ENCODE results near the gene GNAI2.
A peak's percentile ranks its signal among the peaks of the same experiment; 100 is the strongest.

The GNAI2 gene

DNA sequence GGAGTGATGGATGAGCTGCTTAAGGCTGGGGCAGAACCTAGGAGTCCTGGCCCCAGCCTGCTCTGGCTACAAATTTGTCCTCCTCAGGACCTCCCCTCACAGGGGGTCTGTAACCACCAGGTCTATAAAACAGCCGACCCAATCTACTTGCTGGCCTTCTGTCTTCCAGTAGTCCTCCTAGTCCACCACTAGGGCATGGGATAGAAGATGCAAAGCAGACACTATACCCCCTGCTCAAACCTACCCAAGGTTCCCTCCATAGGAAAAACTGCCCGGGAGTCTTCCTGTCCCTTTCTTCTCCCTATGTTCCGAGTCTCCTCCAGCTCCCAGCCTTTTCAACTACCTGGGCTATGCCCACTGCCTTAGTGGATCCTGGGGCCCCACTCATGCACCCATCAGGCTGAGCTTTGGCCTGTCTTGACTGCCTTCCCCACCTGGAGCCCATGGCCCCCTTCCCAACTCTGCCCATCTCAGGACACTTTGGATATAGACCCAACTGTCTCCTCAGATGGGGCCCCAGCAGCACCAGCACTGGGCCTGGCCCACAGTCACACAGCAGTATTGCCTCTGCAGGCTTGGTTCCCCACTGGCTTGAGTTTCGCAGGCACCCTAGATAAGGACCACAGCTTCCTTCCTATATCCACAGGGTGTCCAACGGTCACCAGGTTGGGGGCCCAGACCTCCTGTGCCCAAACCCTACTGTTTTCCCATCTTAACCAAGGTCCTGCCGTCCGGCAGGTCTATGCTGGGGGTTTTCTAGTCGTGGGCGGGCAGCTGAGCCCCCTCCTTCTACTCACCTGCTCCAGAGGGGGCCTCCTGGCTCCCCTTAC lies 62.1 kb downstream of the GNAI2 start:
- no peak for DNase-seq (ENCODE audit: low read depth in 2 of 2)

DNA sequence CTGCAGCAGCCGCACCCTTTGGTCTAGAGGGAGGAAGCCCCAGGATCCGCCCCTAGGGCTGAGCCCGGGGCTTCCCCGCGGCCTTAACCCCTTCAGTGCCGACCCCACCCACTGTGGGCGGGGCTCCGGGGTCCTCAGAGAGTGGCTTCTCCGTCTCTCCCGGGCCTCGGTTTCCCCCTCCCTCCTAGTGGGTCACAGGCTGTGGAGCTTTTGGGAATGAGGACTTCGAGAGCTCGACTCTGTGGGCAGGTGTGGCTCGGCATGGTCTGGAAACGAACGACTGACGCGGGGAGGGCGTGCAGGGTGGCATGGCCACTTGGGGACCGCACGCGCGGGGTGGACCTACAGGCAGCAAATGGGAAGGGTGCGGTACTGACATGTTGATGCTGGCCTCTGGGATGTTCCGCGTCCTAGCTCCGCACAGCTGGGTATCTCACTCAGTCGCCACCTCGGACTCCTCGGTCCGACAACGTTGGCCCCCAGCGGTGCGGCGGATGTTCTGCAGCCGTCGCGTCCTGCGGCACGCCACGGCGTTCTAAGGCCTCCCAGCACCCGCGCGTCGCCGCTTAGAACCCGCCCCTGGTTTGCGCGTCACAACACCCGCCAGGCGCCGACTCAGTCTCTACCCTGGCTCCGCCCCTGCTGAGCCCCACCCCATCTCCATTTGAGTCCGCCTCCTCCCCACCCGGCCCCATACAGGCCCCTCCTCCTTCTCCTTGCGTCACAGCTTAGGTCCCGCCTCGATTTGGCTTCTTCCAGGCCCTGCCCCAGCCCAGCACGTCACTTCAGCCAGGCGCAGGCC lies 63.0 kb downstream of the GNAI2 start, which contains the start of the genes HYAL3 and NAA80:
Gene HYAL3, minus strand, starts transcription at position 570 of the 802 bp plus-strand sequence. CDS start 3,803 bp downstream, outside the sequence.
Gene NAA80, minus strand, starts transcription at position 570 of the 802 bp plus-strand sequence. CDS start 1,942 bp downstream, outside the sequence.
- peak; percentile 98 to 99 for DNase-seq (ENCODE audit: low read depth in 2 of 2)

- DNase-seq (ENCODE audit: low read depth in 2 of 2) = no peak
These were observed 63.6 kb downstream of the GNAI2 start for GRCh38 chr3:50299638-50299928.

- DNase-seq (ENCODE audit: low read depth in 2 of 2) = no peak
These were observed 64.1 kb downstream of the GNAI2 start for GRCh38 chr3:50299929-50300680.

GRCh38 chr3:50300681-50301254 lies 64.8 kb downstream of the GNAI2 start:
- no peak for DNase-seq (ENCODE audit: low read depth in 2 of 2)

GRCh38 chr3:50302095-50303012 lies 66.3 kb downstream of the GNAI2 start:
- no peak for DNase-seq (ENCODE audit: low read depth in 2 of 2)

DNA sequence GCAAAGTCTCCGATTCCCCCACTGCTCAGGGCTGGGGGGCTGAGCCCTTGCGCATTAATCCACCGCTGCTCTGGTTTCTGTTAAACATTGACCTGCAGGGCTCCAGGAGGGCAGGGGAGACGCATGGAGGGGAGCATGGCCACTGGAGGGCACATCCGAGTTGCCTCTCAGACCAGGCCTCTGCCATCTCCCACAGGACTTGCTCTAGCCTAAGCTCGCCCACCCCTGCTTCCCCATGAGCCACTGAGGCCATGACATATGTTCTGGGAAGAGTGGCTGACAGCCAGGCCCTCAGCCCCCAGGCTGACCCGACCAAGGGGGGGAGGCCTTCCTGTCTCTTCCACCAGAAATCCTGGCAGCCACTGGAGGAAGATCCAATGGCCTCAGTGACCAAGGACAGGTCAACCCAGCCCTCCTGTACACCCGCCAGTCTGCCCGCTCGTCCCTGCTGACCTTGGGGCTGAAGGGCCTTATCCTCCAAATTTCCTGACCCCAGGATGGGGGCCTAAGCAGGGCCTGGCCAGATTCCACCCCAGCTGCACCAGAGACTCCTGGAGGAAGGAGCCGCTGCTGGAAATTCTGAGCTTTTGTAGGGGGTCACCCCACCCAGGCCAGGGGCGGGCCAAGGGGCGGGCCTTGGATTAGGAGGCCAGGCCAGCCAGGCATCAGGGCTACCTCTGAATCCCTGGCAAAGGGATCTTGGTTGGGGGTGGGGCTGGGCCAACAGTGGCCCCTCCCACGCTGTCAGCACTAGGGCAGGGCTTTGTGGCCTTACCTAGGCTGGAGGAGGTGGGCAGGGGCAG lies 67.2 kb downstream of the GNAI2 start, which contains the start of gene HYAL1:
Gene HYAL1, minus strand, starts transcription at position 562 of the 803 bp plus-strand sequence. CDS start 618 bp downstream, outside the sequence.
- no peak for DNase-seq (ENCODE audit: low read depth in 2 of 2)

GRCh38 chr3:50304601-50305000 lies 68.6 kb downstream of the GNAI2 start:
- no peak for DNase-seq (ENCODE audit: low read depth in 2 of 2)
